Activated CD4-positive, alpha-beta T cell treated with anti-CD3 and anti-CD28 coated beads for 1 hour (primary cell): ENCODE data around the gene FOXO3.
"Not testable (repeated sequence)": the region's sequence is repeated elsewhere in the genome, so short reads cannot be mapped to it uniquely, and the experiment has no call there.

Source experiments
- DNase-seq: peaks from one replicate; pipeline ENCODE4 v3.0.0-alpha.2; 2020

The FOXO3 gene

DNA sequence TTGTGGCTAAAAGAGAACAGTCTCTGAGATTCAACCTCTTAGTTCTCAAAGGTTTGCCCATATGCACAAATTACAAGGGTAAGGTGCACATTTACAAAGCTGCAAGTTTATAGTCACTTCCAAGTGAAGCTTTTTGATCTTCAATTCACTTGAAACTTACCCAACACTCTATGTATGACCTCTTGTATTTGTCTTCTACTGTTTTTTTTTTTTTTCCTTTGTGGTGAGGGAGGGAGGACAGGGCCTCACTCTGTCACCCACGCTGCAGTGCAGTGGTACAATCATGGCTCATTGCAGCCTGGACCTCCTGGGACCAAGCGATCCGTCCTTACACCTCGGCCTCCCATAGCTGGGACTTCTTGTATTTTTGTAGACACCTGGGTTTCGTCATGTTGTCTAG is 4.5 kb upstream of the FOXO3 start:
- no peak for DNase-seq

- DNase-seq = no peak
Measured at GRCh38 chr6:108556866-108557493, 3.7 kb upstream of the FOXO3 start.

- peak; percentile 74 for DNase-seq
Measured at GRCh38 chr6:108557494-108558371, 3.0 kb upstream of the FOXO3 start.

GRCh38 chr6:108558372-108559096 is 2.2 kb upstream of the FOXO3 start:
- peak; percentile 94 for DNase-seq

DNA sequence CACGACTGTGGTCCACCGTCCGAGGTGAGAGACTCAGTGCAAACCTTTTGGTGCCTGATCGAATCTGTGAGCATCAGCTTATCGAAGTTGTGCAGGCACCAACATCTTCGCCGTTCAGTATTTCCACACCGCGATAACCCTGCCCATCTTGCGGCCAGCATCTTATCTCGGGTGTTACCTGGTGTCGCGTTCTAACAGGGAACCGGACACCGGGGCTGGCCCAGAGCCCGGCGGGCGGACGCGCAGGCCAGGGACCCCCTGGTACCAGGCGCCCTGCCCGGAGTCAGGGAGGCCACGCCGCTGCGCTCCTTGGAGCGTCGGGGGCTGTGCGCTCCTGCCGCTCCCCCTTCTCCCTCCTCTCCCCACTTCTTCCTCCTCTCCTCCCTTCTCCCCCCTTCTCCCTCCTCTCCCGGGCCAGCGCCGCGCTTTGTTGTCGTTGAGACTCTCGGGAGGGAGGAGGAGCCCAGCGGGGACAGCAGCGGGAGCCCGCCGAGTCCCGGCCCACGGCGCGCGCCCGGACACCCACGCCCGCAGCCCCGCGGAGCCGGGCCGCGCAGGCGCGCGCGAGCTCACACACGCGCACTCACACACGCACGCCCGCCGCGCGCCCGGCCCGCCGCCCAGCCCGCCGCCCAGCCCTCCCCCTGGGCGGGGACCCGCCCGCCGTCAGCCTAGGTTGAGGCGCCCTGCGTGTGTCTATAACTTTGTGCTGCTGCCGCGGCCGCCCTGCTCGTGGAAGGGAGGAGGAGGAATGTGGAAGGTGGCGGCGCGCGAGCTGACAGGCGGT is 1.4 kb upstream of the FOXO3 start:
- peak; percentile 83 for DNase-seq

- DNase-seq = no peak
Measured at GRCh38 chr6:108559884-108560462, 744 bp upstream of the FOXO3 start.

GRCh38 chr6:108561309-108561647 is 561 bp downstream of the FOXO3 start:
- DNase-seq = not testable (repeated sequence)

DNA sequence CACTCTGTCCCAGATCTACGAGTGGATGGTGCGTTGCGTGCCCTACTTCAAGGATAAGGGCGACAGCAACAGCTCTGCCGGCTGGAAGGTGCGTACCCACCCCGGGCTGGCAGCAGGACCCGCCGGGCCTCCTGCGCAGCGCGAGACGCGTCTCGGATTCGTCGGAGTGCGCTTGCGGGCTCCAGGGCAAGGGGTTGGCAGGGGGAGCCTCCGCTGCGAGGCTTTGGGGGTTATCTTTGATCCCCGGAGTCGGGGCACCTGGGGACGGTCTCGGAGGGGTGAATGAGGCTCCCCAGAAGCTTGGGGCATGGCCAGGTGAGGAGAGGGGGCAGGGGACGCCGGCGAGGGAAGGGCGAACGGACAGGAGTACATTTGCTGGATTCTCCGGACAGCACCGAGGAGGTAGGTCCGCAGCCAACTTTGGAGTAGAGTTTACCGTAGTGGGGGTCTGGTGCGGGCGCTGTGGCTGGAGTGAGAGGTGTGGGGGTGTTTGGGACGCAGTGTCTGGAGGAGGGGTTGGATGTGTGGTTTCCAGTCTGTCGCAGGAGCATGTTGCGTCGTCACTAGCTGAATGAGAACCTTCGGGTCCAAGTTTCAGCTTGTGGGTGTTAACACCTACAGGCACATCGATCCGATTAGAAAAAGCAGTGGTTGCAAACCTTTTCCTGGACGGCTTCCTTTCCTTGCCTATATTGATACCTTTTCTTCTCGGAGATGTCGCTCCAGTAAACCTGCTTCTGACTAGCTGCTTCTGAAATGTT is 1.2 kb downstream of the FOXO3 start:
- DNase-seq = no peak

GRCh38 chr6:108562503-108562993 is 1.8 kb downstream of the FOXO3 start:
- DNase-seq = no peak

GRCh38 chr6:108563292-108563691 is 2.6 kb downstream of the FOXO3 start:
- DNase-seq = no peak

GRCh38 chr6:108564178-108564577 is 3.5 kb downstream of the FOXO3 start:
- DNase-seq = no peak

GRCh38 chr6:108565091-108565766 is 4.5 kb downstream of the FOXO3 start:
- no peak for DNase-seq

- DNase-seq = no peak
Measured at GRCh38 chr6:108565893-108566292, 5.2 kb downstream of the FOXO3 start.

DNA sequence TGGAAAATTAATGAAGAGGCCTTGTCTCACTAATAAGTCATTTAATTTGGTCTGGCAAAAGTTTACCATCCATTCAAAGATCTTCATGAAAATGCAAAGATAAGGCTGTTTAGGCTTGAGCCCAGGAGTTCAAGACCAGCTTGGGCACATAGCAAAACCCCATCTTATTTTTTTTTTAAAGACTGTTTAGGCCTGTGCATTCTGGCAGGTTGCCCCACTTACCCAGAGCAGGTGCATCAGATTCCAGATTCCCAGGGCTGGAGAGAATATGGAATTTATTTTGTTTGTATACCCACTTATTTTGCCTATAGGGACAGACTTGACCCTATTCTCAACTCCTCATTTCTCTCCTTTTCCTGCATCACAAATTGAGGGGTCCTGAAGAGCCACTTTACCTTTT is 5.7 kb downstream of the FOXO3 start:
- no peak for DNase-seq

DNA sequence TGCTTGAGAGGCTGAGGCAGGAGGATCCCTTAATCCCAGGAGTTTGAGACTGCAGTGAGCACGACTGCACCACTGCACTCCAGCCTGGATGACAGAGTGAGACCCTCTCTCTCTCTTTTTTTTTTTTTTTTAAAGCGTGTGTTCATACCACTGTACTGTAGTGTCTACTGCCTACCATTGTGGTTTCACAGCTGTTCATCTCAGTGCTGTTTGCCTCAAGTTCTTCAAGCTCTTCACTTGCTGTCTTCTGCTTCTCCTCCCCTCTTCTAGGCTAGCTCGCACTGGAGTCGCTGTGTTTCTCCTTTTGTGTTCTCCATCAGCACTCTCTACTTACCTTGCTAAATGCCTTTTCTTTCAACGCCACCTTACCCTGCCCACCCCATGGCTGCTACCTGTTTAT is 7.4 kb downstream of the FOXO3 start:
- no peak for DNase-seq

DNA sequence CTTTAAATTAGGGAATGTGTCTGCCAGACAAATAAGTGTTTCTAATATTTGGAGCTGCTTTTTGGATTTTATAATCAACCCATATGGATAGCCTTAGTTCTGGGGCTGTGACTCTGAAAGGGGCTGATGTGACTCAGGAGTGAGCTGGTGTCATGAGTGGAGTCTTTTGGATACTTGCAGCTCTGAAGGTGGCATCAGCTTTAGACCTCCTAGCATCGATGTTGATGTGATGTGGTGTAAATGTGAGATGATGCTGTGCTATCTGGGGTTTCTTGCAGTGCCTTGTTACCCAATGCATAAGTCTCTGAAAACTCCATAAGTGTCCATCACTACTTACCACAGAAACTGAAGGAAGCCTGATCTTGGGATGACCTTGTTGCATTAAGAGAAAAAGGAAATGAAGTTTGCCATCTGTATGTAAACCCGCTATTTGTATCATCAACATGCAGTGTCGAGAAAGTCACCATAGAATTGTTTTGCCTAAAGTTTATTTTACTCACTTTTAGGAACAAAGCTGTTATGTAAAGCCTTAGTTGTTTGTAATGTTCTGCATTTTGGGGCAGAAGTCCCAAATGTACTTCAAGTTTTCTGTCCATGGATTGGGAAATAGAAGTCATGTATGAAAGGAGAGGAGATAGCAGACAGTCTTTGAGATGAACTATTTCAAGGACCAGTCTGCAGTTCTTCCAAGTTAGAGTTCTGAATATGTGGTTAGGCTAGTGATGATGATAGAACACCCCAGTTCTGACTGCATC is 8.0 kb downstream of the FOXO3 start:
- DNase-seq = no peak

GRCh38 chr6:108570517-108570916 is 9.8 kb downstream of the FOXO3 start:
- DNase-seq = no peak

DNA sequence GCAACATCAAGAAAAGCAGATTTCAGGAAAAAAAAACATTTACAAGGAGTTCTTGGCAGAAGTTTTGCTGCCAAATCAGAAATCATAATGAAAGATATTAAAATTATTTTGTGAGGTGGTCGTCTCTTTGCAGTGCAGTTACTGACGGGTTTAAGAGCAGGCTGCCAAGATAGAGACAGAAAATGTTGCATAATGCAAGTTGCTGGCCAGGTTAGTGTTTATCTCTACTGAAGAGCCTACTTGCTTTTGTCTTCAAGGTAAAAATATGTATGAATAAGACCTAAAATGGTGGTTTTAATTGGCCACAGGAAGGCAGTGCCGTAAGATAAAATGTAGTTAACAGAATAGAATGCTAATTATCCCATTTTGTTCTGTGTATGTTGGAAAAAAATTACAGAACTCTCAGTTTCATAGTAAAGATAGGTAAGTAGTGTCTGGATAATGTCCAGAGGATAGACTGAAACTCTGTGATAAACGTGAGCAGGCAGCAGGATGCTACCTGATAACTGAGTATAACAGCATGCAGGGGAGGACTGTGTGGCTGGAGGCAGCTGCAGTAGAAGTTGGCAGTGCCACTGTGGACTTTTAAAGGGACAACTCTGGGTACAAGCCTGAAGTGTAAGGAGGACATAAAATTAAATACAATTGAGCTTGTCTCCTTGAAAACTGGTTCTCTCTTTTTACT is 13.9 kb downstream of the FOXO3 start:
- no peak for DNase-seq

GRCh38 chr6:108575905-108576494 is 15.3 kb downstream of the FOXO3 start:
- DNase-seq = no peak
